CD14-positive monocyte (primary cell): Measurements from ENCODE around the gene SLC13A4. TPM values are rescaled to one million over a fixed set of nuclear protein-coding genes. Genes with fewer than 3 reads are reported as not detected.

ENCODE experiments used
- DNase-seq, 3 donors: peaks; one replicate each; pipeline ENCODE4 v3.0.0-alpha.2; 2011 to 2022
- H2AFZ ChIP-seq: 2 replicates; pipeline ENCODE4 v1.6.0; 2012; ENCODE audit warnings: mild to moderate bottlenecking, low read depth, low read length, inconsistent platforms; ENCODE audit not compliant: insufficient read depth, poor library complexity, severe bottlenecking
- H3K27ac ChIP-seq, 2 donors: 1 replicate in 1 of 2; 2 replicates in 1 of 2; pipeline ENCODE4 v1.5.1; 2012 to 2013; ENCODE audit warnings: low read length in 2 of 2, control low read depth in 1 of 2, inconsistent platforms in 1 of 2, low read depth in 1 of 2, mild to moderate bottlenecking in 1 of 2
- H3K27me3 ChIP-seq, 2 donors: one replicate each; pipeline versions ENCODE4 v1.6.0 to v1.6.1; 2011 to 2013; ENCODE audit warnings: low read length in 2 of 2; ENCODE audit not compliant: control insufficient read depth in 2 of 2, insufficient read depth in 2 of 2
- H3K36me3 ChIP-seq, 2 donors: replicated peaks in 1 of 2; 1 replicate in 1 of 2; 2 replicates in 1 of 2; pipeline versions ENCODE4 v1.5.1 to v1.6.1; 2012 to 2013; ENCODE audit warnings: low read length in 2 of 2, control low read depth in 1 of 2, inconsistent platforms in 1 of 2, mild to moderate bottlenecking in 1 of 2; ENCODE audit not compliant: insufficient read depth in 2 of 2, control insufficient read depth in 1 of 2
- H3K4me1 ChIP-seq, 2 donors: 1 replicate in 1 of 2; 2 replicates in 1 of 2; pipeline versions ENCODE4 v1.5.1 to v1.6.1; 2012 to 2013; ENCODE audit warnings: low read length in 2 of 2, control low read depth in 1 of 2, inconsistent platforms in 1 of 2, mild to moderate bottlenecking in 1 of 2, moderate library complexity in 1 of 2; ENCODE audit not compliant: insufficient read depth in 2 of 2, control insufficient read depth in 1 of 2
- H3K4me2 ChIP-seq: replicated peaks from 2 replicates; pipeline ENCODE3; 2012; ENCODE audit warnings: low read length, moderate library complexity, mild to moderate bottlenecking; ENCODE audit not compliant: poor library complexity, severe bottlenecking; ENCODE audit errors: extremely low read depth
- H3K4me3 ChIP-seq, 3 experiments: fragments of 200-600 bp in 1 of 3; sonication (generic) in 1 of 3; replicated peaks in 1 of 3; 1 replicate in 2 of 3; 2 replicates in 1 of 3; pipeline ENCODE4 v1.5.1; 2011 to 2013; ENCODE audit warnings: low read length in 3 of 3, mild to moderate bottlenecking in 3 of 3, control low read depth in 2 of 3, low read depth in 2 of 3, inconsistent platforms in 1 of 3, moderate library complexity in 1 of 3
- H3K79me2 ChIP-seq: 2 replicates; pipeline ENCODE4 v1.6.0; 2012; ENCODE audit warnings: mild to moderate bottlenecking, control low read depth, inconsistent platforms, low read length, moderate library complexity; ENCODE audit not compliant: insufficient read depth
- H3K9ac ChIP-seq: 2 replicates; pipeline ENCODE4 v1.6.0; 2017; ENCODE audit warnings: low read length, mild to moderate bottlenecking; ENCODE audit not compliant: insufficient read depth, poor library complexity, severe bottlenecking
- H3K9me3 ChIP-seq, 2 donors: replicated peaks in 1 of 2; 1 replicate in 1 of 2; 2 replicates in 1 of 2; pipeline versions ENCODE4 v1.5.1 to v1.6.1; 2012 to 2013; ENCODE audit warnings: low read length in 2 of 2, control low read depth in 1 of 2; ENCODE audit not compliant: control insufficient read depth in 1 of 2, insufficient read depth in 1 of 2
- H4K20me1 ChIP-seq: 2 replicates; pipeline ENCODE4 v1.6.0; 2012; ENCODE audit warnings: mild to moderate bottlenecking, low read length, control low read depth, moderate library complexity; ENCODE audit not compliant: insufficient read depth
- H3K27ac Mint-ChIP-seq, 7 donors: one replicate each; pipeline ENCODE4 v1.8.0; 2020; ENCODE audit warnings: mild to moderate bottlenecking in 7 of 7, mixed read lengths in 7 of 7, moderate library complexity in 6 of 7, inconsistent platforms in 2 of 7
- H3K27me3 Mint-ChIP-seq, 3 donors: one replicate each; pipeline ENCODE4 v1.8.0; 2021 to 2022; ENCODE audit warnings: low read depth in 3 of 3, mild to moderate bottlenecking in 3 of 3, mixed read lengths in 3 of 3, moderate library complexity in 3 of 3, inconsistent platforms in 1 of 3
- H3K36me3 Mint-ChIP-seq, 2 donors: one replicate each; pipeline ENCODE4 v1.8.0; 2020; ENCODE audit warnings: mixed read lengths in 2 of 2, inconsistent platforms in 1 of 2, mild to moderate bottlenecking in 1 of 2
- H3K4me1 Mint-ChIP-seq: one replicate; pipeline ENCODE4 v1.8.0; 2020; ENCODE audit warnings: mild to moderate bottlenecking, mixed read lengths
- H3K4me3 Mint-ChIP-seq, 2 donors: one replicate each; pipeline ENCODE4 v1.8.0; 2020; ENCODE audit warnings: mild to moderate bottlenecking in 2 of 2, mixed read lengths in 2 of 2, moderate library complexity in 1 of 2
- H3K9me3 Mint-ChIP-seq, 7 donors: one replicate each; pipeline ENCODE4 v1.8.0; 2020 to 2022; ENCODE audit warnings: mixed read lengths in 7 of 7, mild to moderate bottlenecking in 6 of 7, moderate library complexity in 6 of 7, inconsistent platforms in 2 of 7
- CTCF ChIP-seq: fragments of 200-600 bp; IDR thresholded peaks from one replicate; pipeline ENCODE4 v1.8.0; 2022; ENCODE audit warnings: antibody characterized with exemption, mild to moderate bottlenecking
- WGBS: methylation state at CpG from one replicate; pipeline ENCODE4 v1.1.5; 2013; ENCODE audit warnings: missing lambda C conversion rate; ENCODE audit not compliant: insufficient coverage; 5-methylcytosine and 5-hydroxymethylcytosine counted together
- intact Hi-C, 2 donors: fragments of 100-400 bp; cut with micrococcal nuclease; formaldehyde crosslinking; loops; one replicate each; pipeline versions ENCODE4 v1.15.0 to v1.15.1; 2023
- polyA plus RNA-seq, 3 donors: library from polyadenylated mRNA; depleted of rRNA in 1 of 3; unstranded in 2 of 3; stranded (reverse) in 1 of 3; fragments of 300-500 nt in 2 of 3; fragments of >200 nt in 1 of 3; fragmentation: Illumina TruSeq in 2 of 3; gene quantifications; 1 replicate in 2 of 3; 2 replicates in 1 of 3; pipeline ENCODE4 v1.2.3, GENCODE V29; 2012 to 2021

The SLC13A4 gene
- polyA plus RNA-seq, 3 donors, result not detected

GRCh38 chr7:135717693-135718092 is 10.3 kb downstream of the SLC13A4 start:
- no peak for TF ChIP-seq CTCF
- H3K9ac ChIP-seq, result no peak overlapping the region
- no peaks in the 10 kb centered on the region for H3K9me3 ChIP-seq
- H3K27ac Mint-ChIP-seq, result no peak overlapping the region
- no peak overlapping the region for H3K4me3 ChIP-seq
- no peaks in the 10 kb centered on the region for H4K20me1 ChIP-seq
- H3K27ac ChIP-seq, result no peak overlapping the region
- no peak overlapping the region for H3K4me3 Mint-ChIP-seq
- no peaks in the 10 kb centered on the region for H3K27me3 ChIP-seq
- H3K4me1 Mint-ChIP-seq, result peaks cover 3% of the 10 kb centered on the region
- H2AFZ ChIP-seq, result no peak overlapping the region
- H3K27me3 Mint-ChIP-seq, result peaks cover 0 to 4% (median 2%) of the 10 kb centered on the region in 3 donors
- H3K36me3 ChIP-seq, result no peaks in the 10 kb centered on the region
- peaks cover 0 to 3% (median 0%) of the 10 kb centered on the region in 7 donors for H3K9me3 Mint-ChIP-seq
- intact Hi-C loops, result no loop called here
- no peak overlapping the region for H3K4me2 ChIP-seq
- H3K4me1 ChIP-seq, result no peaks in the 10 kb centered on the region
- DNase-seq, result no peak
- no peaks in the 10 kb centered on the region for H3K36me3 Mint-ChIP-seq
- no peaks in the 10 kb centered on the region for H3K79me2 ChIP-seq
- WGBS, result 82% methylated on average over 1 of the region's 3 CpGs

GRCh38 chr7:135716677-135717238 is 11.2 kb downstream of the SLC13A4 start:
- intact Hi-C loops, result no loop called here
- no peak overlapping the region for H3K4me3 Mint-ChIP-seq
- peaks cover 0 to 3% (median 0%) of the 10 kb centered on the region in 7 donors for H3K9me3 Mint-ChIP-seq
- H3K9ac ChIP-seq, result no peak overlapping the region
- no peaks in the 10 kb centered on the region for H3K9me3 ChIP-seq
- no peaks in the 10 kb centered on the region for H3K79me2 ChIP-seq
- 97% methylated on average over 6 of the region's 9 CpGs for WGBS
- H3K36me3 Mint-ChIP-seq, result no peaks in the 10 kb centered on the region
- H3K27me3 Mint-ChIP-seq, result peaks cover 0 to 4% (median 2%) of the 10 kb centered on the region in 3 donors
- H4K20me1 ChIP-seq, result no peaks in the 10 kb centered on the region
- TF ChIP-seq CTCF, result no peak
- H3K4me3 ChIP-seq, result no peak overlapping the region
- no peaks in the 10 kb centered on the region for H3K36me3 ChIP-seq
- H3K4me1 Mint-ChIP-seq, result peaks cover 3% of the 10 kb centered on the region
- H3K4me1 ChIP-seq, result no peaks in the 10 kb centered on the region
- no peak overlapping the region for H3K4me2 ChIP-seq
- no peaks in the 10 kb centered on the region for H3K27me3 ChIP-seq
- no peak overlapping the region for H3K27ac Mint-ChIP-seq
- DNase-seq, result no peak
- no peak overlapping the region for H2AFZ ChIP-seq
- H3K27ac ChIP-seq, result no peak overlapping the region
